Thyroid gland (tissue), 4 donors: ENCODE data around the gene IGF1.

Source experiments
- CTCF ChIP-seq, 6 experiments: fragments of 200-600 bp in 3 of 6; fragments of 450-650 bp in 3 of 6; sonication (generic) in 3 of 6; IDR thresholded peaks; one replicate each; pipeline ENCODE4 v1.5.1; 2016 to 2019; ENCODE audit warnings: antibody characterized with exemption in 6 of 6, mild to moderate bottlenecking in 2 of 6, inconsistent platforms in 1 of 6, moderate library complexity in 1 of 6
- POLR2A ChIP-seq, 2 donors: fragments of 450-650 bp; IDR thresholded peaks; one replicate each; pipeline ENCODE4 v1.6.1; 2017; ENCODE audit warnings: antibody characterized with exemption in 2 of 2, mild to moderate bottlenecking in 2 of 2, moderate library complexity in 1 of 2

GRCh38 chr12:102388469-102388868 is 91.9 kb downstream of the IGF1 start:
- TF ChIP-seq CTCF (IDR thresholded peaks at IDR 0.05) (no peak), POLR2A (IDR thresholded peaks at IDR 0.05) (no peak)
